ENCODE results near the gene PLIN4.

GRCh38 chr19:4512070-4512469 is 6.2 kb downstream of the PLIN4 start:
- TF ChIP-seq EZH2phosphoT487 (IDR thresholded peaks at IDR 0.05; ENCODE audit: insufficient read depth, low read depth) (no peak), EZH2 (IDR thresholded peaks at IDR 0.05; ENCODE audit: insufficient read depth, poor library complexity, severe bottlenecking) (no peak)
